DOHH2 (cell line): ENCODE results near the gene CBX6.

Experiments
- H3F3A ChIP-seq: fragments of 200-600 bp; sonication (generic), shearing (Covaris generic); 2 replicates; pipeline ENCODE4 v1.6.0; 2016; ENCODE audit warnings: antibody characterized with exemption, mild to moderate bottlenecking; ENCODE audit not compliant: control insufficient read depth, insufficient read depth
- H3K27ac ChIP-seq: fragments of 200-600 bp; sonication (generic); 2 replicates; pipeline ENCODE4 v1.5.1; 2014; ENCODE audit warnings: low read depth, mild to moderate bottlenecking, low read length, moderate library complexity
- H3K27me3 ChIP-seq: fragments of 200-600 bp; sonication (generic); 2 replicates; pipeline ENCODE4 v1.6.1; 2014; ENCODE audit warnings: mild to moderate bottlenecking, low read length, mixed read lengths; ENCODE audit not compliant: control insufficient read depth
- H3K36me3 ChIP-seq: fragments of 200-600 bp; sonication (generic); 2 replicates; pipeline ENCODE4 v1.6.1; 2014; ENCODE audit warnings: mild to moderate bottlenecking, low read length, moderate library complexity, mixed read lengths; ENCODE audit not compliant: control insufficient read depth
- H3K4me1 ChIP-seq: fragments of 200-600 bp; sonication (generic); 2 replicates; pipeline ENCODE4 v1.6.1; 2014; ENCODE audit warnings: mild to moderate bottlenecking, low read length, mixed read lengths; ENCODE audit not compliant: control insufficient read depth
- H3K4me2 ChIP-seq: fragments of 200-600 bp; sonication (generic); 2 replicates; pipeline ENCODE4 v1.6.0; 2014; ENCODE audit warnings: mild to moderate bottlenecking, low read length, moderate library complexity
- H3K4me3 ChIP-seq: fragments of 200-600 bp; sonication (generic); 2 replicates; pipeline ENCODE4 v1.5.1; 2014; ENCODE audit warnings: mild to moderate bottlenecking, low read length, mixed read lengths
- H3K79me2 ChIP-seq: fragments of 200-600 bp; sonication (generic); 2 replicates; pipeline ENCODE4 v1.6.1; 2014; ENCODE audit warnings: mild to moderate bottlenecking, low read length, mixed read lengths; ENCODE audit not compliant: control insufficient read depth
- H3K9me2 ChIP-seq: fragments of 200-600 bp; sonication (generic); replicated peaks from 2 replicates; pipeline ENCODE4 v1.6.1; 2014; ENCODE audit warnings: mild to moderate bottlenecking, low read length, mixed read lengths; ENCODE audit not compliant: control insufficient read depth
- H3K9me3 ChIP-seq: fragments of 200-600 bp; sonication (generic); 2 replicates; pipeline ENCODE4 v1.6.1; 2014; ENCODE audit warnings: antibody characterized with exemption, low read length, mixed read lengths; ENCODE audit not compliant: control insufficient read depth, insufficient read depth
- H4K20me1 ChIP-seq: fragments of 200-600 bp; sonication (generic); 2 replicates; pipeline ENCODE4 v1.6.0; 2014; ENCODE audit warnings: low read depth, mild to moderate bottlenecking, antibody characterized with exemption, low read length, moderate library complexity; ENCODE audit not compliant: control insufficient read depth, insufficient read depth
- EZH2phosphoT487 ChIP-seq: fragments of 200-600 bp; sonication (generic); IDR thresholded peaks from 2 replicates; pipeline ENCODE4 v1.6.1; 2017; ENCODE audit warnings: borderline replicate concordance, mild to moderate bottlenecking, antibody characterized with exemption, low read length, moderate library complexity, mixed read lengths
- TF ChIP-seq, protein P1 (sequence below): fragments of 200-600 bp; sonication (generic); IDR thresholded peaks from one replicate; pipeline ENCODE4 v1.5.1; 2014; ENCODE audit warnings: antibody characterized with exemption, mild to moderate bottlenecking, low read depth, low read length; ENCODE audit not compliant: poor library complexity, severe bottlenecking

CBX6 gene

DNA sequence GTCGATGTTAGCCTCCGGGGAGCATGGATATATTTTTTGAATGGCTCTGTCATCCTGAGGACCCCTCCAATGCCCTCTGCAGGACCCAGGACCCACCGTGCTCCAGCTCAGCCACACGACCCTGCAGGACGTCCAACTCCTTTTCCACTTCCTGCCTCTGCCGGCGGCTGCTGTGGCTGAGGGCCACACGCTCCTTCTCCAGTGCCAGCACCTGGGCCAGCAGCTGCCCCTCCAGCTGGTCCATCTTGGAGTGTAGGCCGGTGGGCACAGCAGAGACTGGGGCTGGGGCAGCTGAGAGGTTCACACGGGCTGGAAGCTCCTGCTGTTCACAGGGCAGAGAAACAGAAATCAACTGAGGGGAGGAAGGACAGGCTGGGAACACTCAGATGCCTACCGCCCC is 43.8 kb downstream of the CBX6 start:
- Histone ChIP-seq H3K27me3 (no peaks in the 10 kb centered on the region), H3K4me3 (no peak overlapping the region), H3K4me2 (no peak overlapping the region), H3K27ac (no peak overlapping the region), H4K20me1 (no peaks in the 10 kb centered on the region), H3K79me2 (no peaks in the 10 kb centered on the region), H3K9me2 (no peaks in the 10 kb centered on the region), H3K9me3 (no peaks in the 10 kb centered on the region), H3K36me3 (no peaks in the 10 kb centered on the region), H3K4me1 (no peaks in the 10 kb centered on the region), H3F3A (no peaks in the 10 kb centered on the region)
- no peak for TF ChIP-seq EZH2phosphoT487
- TF ChIP-seq, protein P1, sequence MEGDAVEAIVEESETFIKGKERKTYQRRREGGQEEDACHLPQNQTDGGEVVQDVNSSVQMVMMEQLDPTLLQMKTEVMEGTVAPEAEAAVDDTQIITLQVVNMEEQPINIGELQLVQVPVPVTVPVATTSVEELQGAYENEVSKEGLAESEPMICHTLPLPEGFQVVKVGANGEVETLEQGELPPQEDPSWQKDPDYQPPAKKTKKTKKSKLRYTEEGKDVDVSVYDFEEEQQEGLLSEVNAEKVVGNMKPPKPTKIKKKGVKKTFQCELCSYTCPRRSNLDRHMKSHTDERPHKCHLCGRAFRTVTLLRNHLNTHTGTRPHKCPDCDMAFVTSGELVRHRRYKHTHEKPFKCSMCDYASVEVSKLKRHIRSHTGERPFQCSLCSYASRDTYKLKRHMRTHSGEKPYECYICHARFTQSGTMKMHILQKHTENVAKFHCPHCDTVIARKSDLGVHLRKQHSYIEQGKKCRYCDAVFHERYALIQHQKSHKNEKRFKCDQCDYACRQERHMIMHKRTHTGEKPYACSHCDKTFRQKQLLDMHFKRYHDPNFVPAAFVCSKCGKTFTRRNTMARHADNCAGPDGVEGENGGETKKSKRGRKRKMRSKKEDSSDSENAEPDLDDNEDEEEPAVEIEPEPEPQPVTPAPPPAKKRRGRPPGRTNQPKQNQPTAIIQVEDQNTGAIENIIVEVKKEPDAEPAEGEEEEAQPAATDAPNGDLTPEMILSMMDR, result no peak

DNA sequence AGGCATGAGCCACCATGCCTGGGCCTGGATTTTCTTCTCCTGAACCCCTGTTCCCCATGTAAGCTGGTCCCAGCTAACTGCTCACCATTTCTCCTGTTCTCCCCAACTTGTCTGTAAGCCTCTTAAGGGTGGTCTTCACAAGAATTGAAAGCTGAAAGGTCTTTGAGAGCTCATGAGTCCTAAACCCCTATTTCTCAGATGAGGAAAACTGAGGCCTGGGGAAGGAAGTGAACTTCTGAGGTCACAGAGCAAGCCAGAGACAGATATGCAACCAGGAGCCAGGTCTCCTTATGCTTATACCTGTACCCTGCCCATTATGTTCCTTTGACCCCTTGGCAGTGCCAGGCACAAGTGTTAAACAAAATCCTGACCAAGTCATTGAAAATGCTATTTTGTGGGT is 44.5 kb downstream of the CBX6 start:
- TF ChIP-seq EZH2phosphoT487, result no peak
- TF ChIP-seq, protein P1, result no peak
- no peak overlapping the region for H3K4me3 ChIP-seq
- no peaks in the 10 kb centered on the region for H3K79me2 ChIP-seq
- H3K4me2 ChIP-seq, result no peak overlapping the region
- H3K27ac ChIP-seq, result no peak overlapping the region
- H4K20me1 ChIP-seq, result no peaks in the 10 kb centered on the region
- H3K9me3 ChIP-seq, result no peaks in the 10 kb centered on the region
- no peaks in the 10 kb centered on the region for H3K9me2 ChIP-seq
- H3K36me3 ChIP-seq, result no peaks in the 10 kb centered on the region
- no peaks in the 10 kb centered on the region for H3K27me3 ChIP-seq
- no peaks in the 10 kb centered on the region for H3F3A ChIP-seq
- no peaks in the 10 kb centered on the region for H3K4me1 ChIP-seq

DNA sequence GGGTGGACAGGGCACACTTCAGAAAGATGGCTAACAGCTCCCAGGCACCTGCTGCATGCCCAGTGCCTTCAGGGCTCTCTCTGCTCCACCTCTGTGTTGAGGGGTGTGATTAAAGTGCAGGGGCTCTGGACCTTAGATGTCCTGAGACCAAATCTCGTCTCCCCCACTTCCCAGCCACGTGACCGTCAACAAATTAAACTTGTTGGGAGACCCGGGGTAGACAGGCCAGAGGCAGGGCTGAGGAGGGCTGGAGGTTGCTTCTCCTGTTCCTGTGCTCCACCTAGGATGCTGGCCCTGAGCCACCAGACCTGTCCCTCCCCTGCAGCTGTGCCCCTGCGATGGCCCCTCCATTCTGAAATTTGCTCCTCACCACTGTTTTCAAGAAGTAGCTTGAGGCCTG is 45.2 kb downstream of the CBX6 start:
- Histone ChIP-seq H4K20me1 (no peaks in the 10 kb centered on the region), H3K27ac (no peak overlapping the region), H3K36me3 (no peaks in the 10 kb centered on the region), H3K4me1 (no peaks in the 10 kb centered on the region), H3K4me3 (no peak overlapping the region), H3F3A (no peaks in the 10 kb centered on the region), H3K4me2 (no peak overlapping the region), H3K9me2 (no peaks in the 10 kb centered on the region), H3K9me3 (no peaks in the 10 kb centered on the region), H3K79me2 (no peaks in the 10 kb centered on the region), H3K27me3 (no peaks in the 10 kb centered on the region)
- TF ChIP-seq, protein P1, result no peak
- no peak for TF ChIP-seq EZH2phosphoT487

DNA sequence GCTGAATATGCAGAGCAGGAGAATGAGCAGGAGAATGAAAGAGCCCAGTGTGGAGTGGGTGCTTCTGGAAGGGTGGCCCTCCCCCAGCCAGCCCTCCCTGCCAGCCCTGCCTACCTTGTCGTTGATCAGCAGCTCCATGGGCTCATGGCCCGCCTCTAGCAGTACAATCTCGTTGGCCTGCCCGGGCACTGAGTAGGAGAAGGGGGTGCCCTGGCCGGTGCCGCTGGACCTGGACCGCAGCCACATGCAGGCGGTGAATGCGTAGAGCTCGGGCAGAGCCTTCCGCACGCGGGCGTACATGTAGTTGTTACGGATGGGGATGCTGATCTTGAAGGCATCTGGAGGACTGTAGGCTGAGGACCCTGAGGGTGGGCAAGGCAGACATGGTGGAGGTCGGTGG is 45.6 kb downstream of the CBX6 start:
- Histone ChIP-seq H3K4me2 (no peak overlapping the region), H3K79me2 (no peaks in the 10 kb centered on the region), H3K4me1 (no peaks in the 10 kb centered on the region), H3K4me3 (no peak overlapping the region), H4K20me1 (no peaks in the 10 kb centered on the region), H3K9me2 (no peaks in the 10 kb centered on the region), H3K36me3 (no peaks in the 10 kb centered on the region), H3K27me3 (no peaks in the 10 kb centered on the region), H3K9me3 (no peaks in the 10 kb centered on the region), H3K27ac (no peak overlapping the region), H3F3A (no peaks in the 10 kb centered on the region)
- TF ChIP-seq, protein P1, result no peak
- no peak for TF ChIP-seq EZH2phosphoT487
